Measurements from ENCODE around the gene UNC5C. TPM values are rescaled to one million over a fixed set of nuclear protein-coding genes. Genes with fewer than 3 reads are reported as not detected.
"Not testable (repeated sequence)": the region's sequence is repeated elsewhere in the genome, so short reads cannot be mapped to it uniquely, and the experiment has no call there.

Gene UNC5C
- total RNA-seq, 1 donor from 2014 or later, result 0.35 TPM

GRCh38 chr4:95183656-95184408, 364.9 kb downstream of the UNC5C start:
- DNase-seq (ENCODE audit: low spot score), result no peak

GRCh38 chr4:95181996-95182306, 366.8 kb downstream of the UNC5C start:
- no peak for DNase-seq (ENCODE audit: low spot score)

GRCh38 chr4:95181243-95181995, 367.4 kb downstream of the UNC5C start:
- DNase-seq (ENCODE audit: low spot score), result no peak

GRCh38 chr4:95180531-95181242, 368.1 kb downstream of the UNC5C start:
- DNase-seq (ENCODE audit: low spot score), result no peak

GRCh38 chr4:95178938-95179337, 369.8 kb downstream of the UNC5C start:
- no peak for DNase-seq (ENCODE audit: low spot score)

- not testable (repeated sequence) for DNase-seq (ENCODE audit: low spot score)
Measured at GRCh38 chr4:95171377-95171776, 377.4 kb downstream of the UNC5C start.

GRCh38 chr4:95170176-95170575, 378.6 kb downstream of the UNC5C start:
- no peak for DNase-seq (ENCODE audit: low spot score)

- DNase-seq (ENCODE audit: low spot score), result no peak
Measured at GRCh38 chr4:95167805-95168204, 381.0 kb downstream of the UNC5C start.

GRCh38 chr4:95165926-95166524, 382.7 kb downstream of the UNC5C start:
- no peak for DNase-seq (ENCODE audit: low spot score)

- DNase-seq (ENCODE audit: low spot score), result no peak
Measured at GRCh38 chr4:95162867-95163266, 385.9 kb downstream of the UNC5C start.

GRCh38 chr4:95161781-95162469, 386.8 kb downstream of the UNC5C start:
- no peak for DNase-seq (ENCODE audit: low spot score)

- no peak for DNase-seq (ENCODE audit: low spot score)
Measured at GRCh38 chr4:95159384-95159783, 389.4 kb downstream of the UNC5C start.

- DNase-seq (ENCODE audit: low spot score), result no peak
Measured at GRCh38 chr4:95158626-95159025, 390.1 kb downstream of the UNC5C start.

GRCh38 chr4:95158045-95158444, 390.7 kb downstream of the UNC5C start:
- no peak for DNase-seq (ENCODE audit: low spot score)

GRCh38 chr4:95157596-95157995, 391.2 kb downstream of the UNC5C start:
- DNase-seq (ENCODE audit: low spot score), result no peak

GRCh38 chr4:95156452-95156765, 392.4 kb downstream of the UNC5C start:
- no peak for DNase-seq (ENCODE audit: low spot score)

- no peak for DNase-seq (ENCODE audit: low spot score)
Measured at GRCh38 chr4:95155759-95156451, 392.9 kb downstream of the UNC5C start.

- no peak for DNase-seq (ENCODE audit: low spot score)
Measured at GRCh38 chr4:95153182-95153581, 395.6 kb downstream of the UNC5C start.

GRCh38 chr4:95151255-95151654, 397.5 kb downstream of the UNC5C start:
- DNase-seq (ENCODE audit: low spot score), result no peak

GRCh38 chr4:95142932-95143331, 405.8 kb downstream of the UNC5C start:
- no peak for DNase-seq (ENCODE audit: low spot score)

- DNase-seq (ENCODE audit: low spot score), result no peak
Measured at GRCh38 chr4:95141361-95141760, 407.4 kb downstream of the UNC5C start.
